ENCODE measurements around the gene GSE1. TPM values are rescaled to one million over a fixed set of nuclear protein-coding genes. Genes with fewer than 3 reads are reported as not detected.

GSE1 gene
- total and polyA plus RNA-seq, 2 of the 13 experiments (the other 11 are each of a cell fraction or from before 2014, with no cell fraction given): 16.1 to 31.2 TPM

GRCh38 chr16:85612801-85613603, at the start of gene GSE1 (continued):
- TF ChIP-seq AKNA (CRISPR knock-in tag; IDR thresholded peaks at IDR 0.05; ENCODE audit: borderline replicate concordance) (no peak), CHCHD3 (CRISPR knock-in tag; IDR thresholded peaks at IDR 0.05) (no peak), ZNF770 (CRISPR knock-in tag; IDR thresholded peaks at IDR 0.05) (peak; percentile 56; the same call in 1 of the 2 replicates), HDAC2 (CRISPR knock-in tag; IDR thresholded peaks at IDR 0.05) (peak; percentile 51; the same call in 1 of the 2 replicates), ZNF143 (CRISPR knock-in tag; IDR thresholded peaks at IDR 0.05) (no peak), KIAA2018 (CRISPR knock-in tag; IDR thresholded peaks at IDR 0.05; ENCODE audit: borderline replicate concordance) (no peak), ZNF781 (CRISPR knock-in tag; IDR thresholded peaks at IDR 0.05; ENCODE audit: borderline replicate concordance, not compliant biosample characterization) (no peak), KMT2A (CRISPR knock-in tag; IDR thresholded peaks at IDR 0.05) (peak; percentile 64; the same call in 1 of the 2 replicates), HES4 (CRISPR knock-in tag; IDR thresholded peaks at IDR 0.05; ENCODE audit: borderline replicate concordance) (no peak; the same call in 1 of the 2 replicates), RELA (CRISPR knock-in tag; IDR thresholded peaks at IDR 0.05) (peak; percentile 25; the same call in 1 of the 2 replicates), EZH2 (conservative IDR thresholded peaks at IDR 0.05; ENCODE audit: low read depth, low read length) (no peak), KDM1A (CRISPR knock-in tag; IDR thresholded peaks at IDR 0.05) (0 out of 2 replicates have a peak, but pooled peaks have one; percentile 51), MBNL3 (CRISPR knock-in tag; conservative IDR thresholded peaks at IDR 0.05) (no peak)
